Hematopoietic multipotent progenitor cell treated with erythropoietin and hydrocortisone succinate and interleukin-3 and kit ligand, for 17 days (in vitro differentiated cells): ENCODE data around the gene STK35.
"Not testable (repeated sequence)": the region's sequence is repeated elsewhere in the genome, so short reads cannot be mapped to it uniquely, and the experiment has no call there.

Experiments used
- DNase-seq: peaks from one replicate; pipeline ENCODE4 v3.0.0-alpha.2; 2015; ENCODE audit warnings: low spot score

The STK35 gene

DNA sequence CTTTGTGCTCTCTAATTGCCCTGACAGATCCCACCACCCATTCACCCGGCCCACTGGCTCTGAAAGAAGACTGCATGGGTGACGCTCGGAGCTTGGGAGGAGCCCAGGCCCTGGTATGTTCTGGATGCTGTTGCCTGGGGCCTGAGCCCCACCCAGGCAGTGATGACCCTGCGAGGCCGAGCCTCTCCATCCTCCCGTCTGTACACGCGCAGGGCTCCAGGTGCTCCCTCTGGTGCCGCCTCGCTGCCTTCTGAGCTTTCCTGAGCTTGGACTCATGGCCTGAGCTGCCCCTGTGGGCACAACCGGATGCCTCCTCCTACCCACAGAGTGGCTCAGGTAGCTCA is 61.2 kb downstream of the STK35 start:
- DNase-seq, result no peak

DNA sequence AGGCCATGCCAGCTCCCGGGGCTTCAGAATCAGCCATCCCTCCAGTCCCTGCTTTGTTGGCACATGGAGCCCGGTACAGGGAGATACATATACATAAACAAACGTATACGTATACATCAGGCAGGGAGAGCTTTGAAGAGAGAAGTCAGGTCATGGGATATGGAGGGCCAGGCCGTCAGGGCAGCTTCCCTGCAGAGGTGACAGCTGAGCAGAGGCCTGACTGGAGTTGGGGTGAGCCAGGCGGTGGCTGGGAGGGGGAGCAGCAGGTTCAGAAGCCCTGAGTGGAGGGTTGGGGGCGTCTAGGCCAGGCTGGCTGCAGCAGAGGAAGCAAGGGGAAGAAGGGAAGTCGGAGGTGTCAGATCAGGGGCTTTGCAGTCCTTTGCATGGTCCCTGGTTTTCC is 61.7 kb downstream of the STK35 start:
- DNase-seq, result no peak

DNA sequence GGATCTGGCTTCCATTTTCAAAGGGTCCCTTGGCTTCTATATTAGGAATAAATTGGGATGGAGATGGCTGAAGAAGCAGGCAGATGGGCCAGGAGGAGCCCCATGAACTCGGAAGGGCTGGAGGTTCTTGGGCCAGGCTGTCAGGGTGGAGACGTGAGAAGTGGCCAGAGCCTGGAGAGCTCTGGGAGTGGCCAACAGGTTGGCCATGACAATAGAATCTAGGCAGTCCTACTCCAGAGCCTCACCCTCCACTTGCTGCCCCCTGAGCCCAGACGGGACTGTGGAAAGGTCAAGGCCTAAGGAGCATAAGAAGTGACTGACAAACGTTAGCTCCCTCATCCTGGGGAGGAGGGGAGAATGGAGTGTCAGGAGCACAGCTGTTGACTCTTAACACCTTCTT is 62.1 kb downstream of the STK35 start:
- DNase-seq, result no peak

DNA sequence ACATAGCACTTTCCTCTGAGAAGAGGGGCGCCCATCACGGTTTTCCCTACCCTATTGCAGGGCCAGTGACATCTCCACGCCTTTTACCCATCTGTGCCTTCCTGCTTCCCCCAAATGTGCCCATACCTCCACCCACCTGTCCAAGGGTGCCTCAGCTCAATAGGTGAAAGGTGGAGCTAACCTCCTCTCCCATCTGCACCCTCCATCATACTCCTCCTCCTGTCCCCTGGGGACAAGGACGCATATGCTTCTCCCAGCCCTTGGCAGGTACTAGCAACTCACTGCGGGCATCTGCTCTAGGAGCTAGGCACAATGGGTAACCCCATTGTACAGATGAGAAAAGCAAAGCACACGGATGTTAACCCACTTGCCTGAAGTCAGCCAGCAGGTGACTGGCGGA is 62.8 kb downstream of the STK35 start:
- no peak for DNase-seq

DNA sequence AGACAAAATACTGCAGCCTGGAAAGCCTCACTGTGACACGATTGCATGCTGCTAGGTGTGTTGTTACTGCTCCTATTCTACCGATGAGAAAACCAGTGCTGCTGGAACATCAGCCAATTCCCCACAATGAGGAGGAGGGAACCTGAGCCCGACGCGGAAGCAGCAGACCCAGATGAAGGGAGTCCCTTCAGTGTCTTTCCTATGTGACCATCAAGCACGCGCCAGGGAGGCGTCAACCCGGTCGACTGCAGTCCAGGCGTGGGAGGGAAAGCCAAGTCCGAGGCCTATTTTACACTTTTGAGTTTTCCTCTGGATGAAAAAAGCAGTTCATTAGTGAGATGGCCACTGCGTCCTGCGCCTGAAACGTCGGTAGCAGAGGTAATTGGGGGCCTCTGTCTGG is 63.3 kb downstream of the STK35 start:
- no peak for DNase-seq

DNA sequence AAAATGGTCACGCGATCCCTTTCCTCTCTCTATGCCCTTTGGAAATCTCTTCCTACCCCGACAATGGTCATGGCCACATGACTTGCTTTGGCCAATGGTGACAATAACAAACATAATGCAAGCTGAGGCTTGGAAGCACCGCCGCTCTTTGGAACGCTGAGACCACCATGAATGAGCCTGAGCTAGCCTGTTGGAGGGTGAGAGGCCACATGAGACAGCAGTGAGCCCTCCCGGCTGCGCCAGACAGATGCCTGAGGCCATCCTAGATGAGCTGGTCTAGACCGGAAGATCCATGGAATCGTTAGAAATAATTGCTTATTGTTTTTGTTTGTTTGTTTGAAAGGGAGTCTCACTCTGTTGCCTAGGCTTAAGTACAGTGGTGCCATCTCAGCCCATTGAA is 64.2 kb downstream of the STK35 start:
- DNase-seq, result no peak

DNA sequence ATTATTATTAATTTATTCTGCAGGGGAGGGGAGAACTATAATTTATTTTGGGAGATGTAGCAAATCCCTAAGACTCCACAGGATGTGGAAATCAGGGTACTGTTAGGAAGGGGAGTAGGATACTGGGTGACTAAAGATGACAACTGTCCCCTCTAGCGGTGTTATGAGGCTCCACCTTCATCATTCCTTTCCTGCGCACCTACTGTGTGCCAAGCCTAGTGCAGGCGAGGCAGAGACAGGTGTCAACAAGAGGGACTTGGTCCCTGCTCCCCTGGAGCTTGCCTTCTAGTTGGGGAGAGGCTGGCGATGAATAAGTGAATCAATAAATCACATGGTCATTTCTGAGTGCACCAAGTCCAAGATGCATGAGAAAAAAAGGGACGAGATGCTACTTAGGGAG is 65.5 kb downstream of the STK35 start:
- DNase-seq, result no peak

DNA sequence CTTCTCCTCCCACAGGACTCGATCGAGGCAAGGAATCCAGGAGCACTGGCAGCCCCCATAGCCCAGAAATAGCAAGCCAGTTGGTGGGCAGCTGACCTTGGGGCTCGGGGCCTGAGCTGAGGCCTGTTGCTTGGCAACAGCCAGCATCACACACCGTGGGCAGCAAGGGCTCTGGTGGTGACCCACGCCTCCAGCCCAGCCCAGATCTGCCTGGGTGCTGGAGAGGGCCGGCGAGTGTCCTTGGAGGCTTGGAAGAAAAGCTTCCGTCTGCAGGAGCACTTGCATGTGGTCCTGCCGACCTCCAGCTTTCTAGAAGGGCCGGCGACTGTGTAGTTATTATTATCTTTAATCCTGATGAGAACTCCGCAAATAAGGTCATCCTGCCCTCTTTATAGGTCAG is 67.3 kb downstream of the STK35 start:
- no peak for DNase-seq

DNA sequence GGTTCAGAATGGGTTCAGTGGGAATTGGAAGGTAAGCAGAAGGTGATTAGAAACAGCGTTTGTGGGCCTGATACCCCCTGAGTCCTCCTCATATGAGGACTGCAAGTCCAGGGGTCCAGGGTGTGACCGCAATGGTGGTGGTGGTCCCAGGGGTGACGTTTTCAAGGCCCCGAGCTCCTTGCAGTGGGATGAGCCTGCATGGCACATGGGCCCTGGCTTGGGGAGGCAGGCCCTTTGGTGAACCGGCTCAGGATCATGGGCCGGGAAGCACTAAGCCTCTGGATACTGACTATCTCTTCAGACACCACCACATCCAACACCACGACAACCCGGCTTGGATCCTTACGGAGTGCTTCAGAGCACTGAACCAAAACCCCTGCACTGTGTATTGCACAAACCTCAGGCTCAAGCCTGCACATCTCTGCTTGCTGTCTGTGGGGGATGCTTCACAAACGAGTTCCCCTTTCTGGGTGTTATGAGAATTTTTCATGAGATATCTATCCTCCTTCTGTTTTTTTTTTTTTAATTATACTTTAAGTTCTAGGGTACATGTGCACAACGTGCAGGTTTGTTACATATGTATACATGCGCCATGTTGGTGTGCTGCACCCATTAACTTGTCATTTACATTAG is 67.9 kb downstream of the STK35 start:
- DNase-seq, result no peak

DNA sequence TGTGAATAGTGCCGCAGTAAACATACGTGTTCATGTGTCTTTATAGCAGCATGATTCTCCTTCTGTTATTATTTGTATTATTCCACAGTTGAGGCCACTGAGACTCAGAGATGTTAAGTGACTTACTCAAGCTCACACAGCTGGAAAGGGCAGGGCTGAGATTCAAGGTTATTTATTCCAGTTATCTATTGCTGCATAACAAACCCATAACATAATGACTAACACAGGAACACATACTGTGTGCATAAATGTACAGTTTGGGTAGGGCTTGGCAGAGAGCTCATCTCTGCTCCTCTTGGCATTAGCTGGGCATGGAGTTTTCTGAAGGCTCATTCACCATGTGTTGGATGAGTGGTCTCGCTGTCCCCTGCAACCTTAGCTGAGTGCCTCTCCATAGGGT is 68.8 kb downstream of the STK35 start:
- no peak for DNase-seq

DNA sequence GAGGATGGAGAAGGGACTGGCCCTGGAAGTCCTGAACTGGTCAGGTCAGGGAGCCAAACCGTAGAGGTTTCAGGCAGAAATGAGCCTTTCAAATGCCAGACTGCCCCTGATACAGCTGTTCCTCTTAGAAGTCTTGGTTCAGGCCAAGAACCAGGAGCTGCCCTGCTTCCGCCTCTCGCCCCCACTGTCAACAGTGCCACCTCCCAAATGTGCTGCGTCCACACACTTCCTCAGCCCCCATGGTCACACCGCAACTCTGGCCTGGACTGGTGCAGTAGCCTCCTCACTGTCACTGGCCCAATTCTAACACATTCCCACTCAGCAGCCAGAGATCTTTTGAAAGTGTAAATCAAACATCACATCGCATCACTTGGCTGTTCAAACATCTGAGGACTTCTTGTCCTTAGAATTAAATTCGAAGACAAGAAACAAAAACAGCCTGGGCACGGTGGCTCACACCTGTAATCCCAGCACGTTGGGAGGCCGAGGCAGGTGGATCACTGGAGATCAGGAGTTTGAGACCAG is 69.7 kb downstream of the STK35 start:
- no peak for DNase-seq

DNA sequence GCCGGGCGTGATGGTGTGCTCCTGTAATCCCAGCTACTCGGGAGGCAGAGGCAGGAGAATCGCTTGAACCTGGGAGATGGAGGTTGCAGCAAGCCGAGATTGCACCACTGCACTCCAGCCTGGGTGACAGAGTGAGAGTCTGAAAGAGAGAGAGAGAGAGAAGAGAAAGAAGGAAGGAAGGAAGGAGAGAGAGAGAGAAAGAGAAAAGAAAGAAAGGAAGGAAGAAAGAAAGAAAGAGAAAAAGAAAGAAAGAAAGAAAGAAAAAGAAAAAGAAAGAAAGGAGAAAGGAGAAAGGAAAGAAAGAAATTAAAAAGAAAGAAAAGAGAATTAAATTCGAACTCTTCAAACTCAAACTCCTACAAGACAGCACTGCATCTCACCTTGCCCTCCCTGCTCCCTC is 70.2 kb downstream of the STK35 start:
- not testable (repeated sequence) for DNase-seq

DNA sequence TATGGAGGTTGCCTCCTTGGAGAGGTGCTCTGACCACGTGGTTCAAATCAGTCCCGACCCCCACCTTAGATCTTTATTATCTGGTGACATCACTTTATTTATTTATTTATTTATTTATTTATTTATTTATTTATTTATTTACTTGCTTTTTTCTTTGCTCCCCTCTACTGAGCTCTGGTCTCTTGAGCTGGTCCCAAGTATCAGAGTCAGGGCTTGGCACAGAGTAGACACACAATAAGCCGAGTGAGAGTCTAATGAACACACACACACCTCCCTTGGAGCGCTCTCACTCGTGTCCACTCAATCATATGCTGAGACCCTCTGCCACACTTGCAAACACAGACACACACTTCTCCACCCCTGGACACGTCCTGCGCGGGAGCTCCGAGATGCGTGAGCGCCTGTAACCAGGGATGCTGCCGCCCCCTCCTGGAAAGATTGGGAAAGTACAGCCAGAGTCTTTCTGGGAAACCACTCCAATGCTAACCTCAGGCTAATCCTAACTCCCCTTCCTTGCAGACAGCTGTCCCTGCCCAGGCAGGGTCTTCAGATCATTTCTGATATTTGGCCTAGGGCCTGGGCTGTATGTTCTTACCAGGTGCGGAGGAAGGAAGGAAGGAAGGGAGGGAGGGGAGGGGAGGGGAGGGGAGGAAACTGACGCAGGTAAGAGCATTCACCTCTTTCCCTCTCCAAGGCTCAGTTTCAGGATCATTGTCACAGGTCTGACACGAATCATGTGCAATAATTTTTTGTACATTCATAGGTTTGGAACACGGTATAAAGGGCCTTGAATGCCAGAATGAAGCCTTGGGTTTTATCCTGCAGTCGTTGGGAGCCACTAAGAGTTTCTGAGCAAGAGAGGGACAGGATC is 70.9 kb downstream of the STK35 start:
- peak; percentile 71 for DNase-seq

DNA sequence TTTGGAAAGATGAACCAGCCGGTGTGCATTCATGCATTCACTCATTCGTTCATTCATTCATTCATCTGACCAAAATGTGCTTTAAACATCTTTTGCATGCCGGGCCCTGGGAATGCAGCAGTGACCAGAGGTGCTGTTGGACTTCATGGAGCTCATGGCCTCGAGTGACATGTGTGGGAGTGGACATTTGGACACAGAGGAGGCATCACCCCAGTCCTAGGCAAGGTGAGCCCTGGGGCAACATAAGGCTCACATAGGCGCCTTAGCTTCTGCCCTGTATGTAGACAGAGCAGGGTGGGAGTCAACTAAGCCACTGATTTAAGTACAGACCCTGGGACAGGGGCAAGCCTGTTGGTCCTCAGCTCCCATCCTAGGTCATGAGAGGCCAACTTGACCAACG is 71.6 kb downstream of the STK35 start:
- DNase-seq, result no peak

DNA sequence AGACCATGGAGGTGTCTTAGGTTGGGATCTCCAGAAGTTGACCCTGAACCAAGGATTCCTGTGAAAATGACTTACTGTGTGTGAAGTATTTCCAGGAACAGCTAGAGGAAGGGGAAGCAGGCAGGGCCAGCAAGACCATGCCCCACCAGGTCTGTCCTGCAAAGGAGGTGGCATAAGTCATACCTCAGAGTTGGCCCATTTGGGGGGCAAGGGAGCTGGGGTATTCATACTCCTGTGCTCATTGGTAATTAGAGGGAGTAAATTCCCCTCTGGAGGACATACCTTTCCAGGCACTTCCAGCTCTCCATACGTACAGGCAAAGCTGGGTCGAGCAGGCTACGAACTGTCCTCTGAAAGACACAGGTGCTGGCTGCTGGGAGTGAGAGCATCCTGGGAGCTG is 72.4 kb downstream of the STK35 start:
- DNase-seq, result no peak

DNA sequence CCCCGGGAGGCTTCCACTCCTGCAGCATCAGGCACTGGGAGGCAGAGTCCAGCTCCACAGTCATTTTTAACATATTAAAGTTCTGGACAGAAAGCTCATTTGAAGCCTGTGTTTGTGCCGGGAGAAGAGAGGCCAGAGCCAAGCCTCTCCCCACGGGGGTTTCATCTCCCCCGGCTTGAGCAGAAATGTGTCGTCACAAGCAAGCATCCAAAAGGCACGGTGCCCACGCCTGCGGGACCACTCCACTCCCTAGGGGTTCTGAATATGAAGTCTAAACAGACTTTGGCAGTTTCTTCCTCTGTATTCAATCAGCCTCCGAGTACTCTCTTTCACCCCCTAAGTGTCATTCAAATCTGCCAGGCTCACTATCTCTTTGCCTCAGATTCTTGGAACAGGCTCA is 75.3 kb downstream of the STK35 start:
- no peak for DNase-seq

DNA sequence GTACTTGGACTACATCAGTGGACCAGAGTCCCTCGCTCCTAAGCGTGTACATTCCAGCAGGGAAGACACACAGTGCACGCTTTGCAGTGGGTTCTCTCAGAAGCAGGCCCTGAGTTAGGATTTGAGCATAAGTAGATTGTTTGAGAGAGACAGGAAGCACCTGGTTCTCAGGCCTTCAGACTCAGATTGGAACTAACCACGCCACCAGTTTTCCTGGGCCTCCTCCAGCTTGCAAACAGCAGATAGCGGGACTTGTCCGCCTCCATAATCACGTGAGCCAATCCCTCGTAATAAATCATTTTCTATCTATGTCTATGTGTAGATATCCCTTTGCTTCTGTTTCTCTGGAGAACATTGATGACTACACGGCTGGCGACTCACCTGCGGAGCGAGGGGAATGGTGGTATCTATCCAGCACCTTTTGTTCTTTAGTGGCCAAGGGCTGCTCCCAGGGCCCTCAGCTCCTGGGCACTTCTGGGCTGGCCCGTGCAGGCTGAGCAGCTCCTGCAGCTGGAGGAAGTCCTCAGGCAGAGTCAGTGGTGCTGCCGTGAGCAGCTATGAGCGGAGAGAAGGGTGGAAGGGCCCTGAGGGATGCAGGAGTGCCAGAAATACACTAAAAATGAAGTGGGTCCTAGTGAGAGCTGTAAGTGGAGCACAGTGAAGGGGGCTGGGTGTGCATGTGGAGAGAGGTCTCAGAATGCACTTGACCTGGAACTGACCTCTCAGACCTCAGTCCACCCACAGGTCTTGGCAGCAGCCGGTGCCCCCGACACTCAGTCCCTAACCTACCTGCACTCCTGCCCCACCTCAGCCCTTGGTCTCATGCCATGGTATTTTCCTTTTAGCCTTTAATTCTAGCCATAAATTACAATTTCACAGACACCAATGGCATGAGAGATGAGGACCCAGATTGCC is 76.9 kb downstream of the STK35 start:
- DNase-seq, result no peak

DNA sequence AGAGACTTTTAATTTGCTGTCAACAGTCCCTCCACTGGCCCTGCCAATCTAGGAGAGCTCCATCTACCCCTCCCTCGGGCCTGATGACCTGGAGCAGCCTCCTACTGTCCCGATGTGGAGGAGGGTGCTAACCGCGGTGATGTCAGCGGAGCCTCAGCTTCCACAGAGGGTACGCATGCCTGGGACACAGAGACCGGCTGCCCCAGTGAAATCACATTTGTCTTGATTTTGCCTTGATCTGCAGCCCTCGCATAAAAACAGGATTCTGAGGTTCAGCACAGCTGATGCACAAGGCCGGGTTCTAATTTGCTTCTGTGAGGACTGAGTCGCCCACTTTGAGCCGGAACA is 77.6 kb downstream of the STK35 start:
- no peak for DNase-seq

DNA sequence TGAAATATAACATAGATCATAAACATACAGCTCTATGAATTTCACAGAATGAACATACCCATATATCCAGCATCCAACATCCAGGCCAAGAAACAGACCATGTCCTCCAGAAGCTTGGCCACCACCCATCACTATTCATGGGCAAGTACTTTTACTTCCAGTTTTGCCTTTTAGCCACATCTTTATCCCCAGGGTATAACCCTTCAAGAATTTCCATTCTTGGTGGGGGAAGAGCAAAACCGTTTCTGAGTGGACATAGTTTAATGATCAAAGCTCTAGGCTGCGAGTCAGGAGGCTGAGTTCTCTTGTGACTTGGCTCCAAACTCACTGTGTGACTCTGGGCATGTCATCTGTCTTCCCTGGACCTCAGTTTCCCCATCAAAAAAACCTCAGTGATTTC is 78.3 kb downstream of the STK35 start:
- no peak for DNase-seq

DNA sequence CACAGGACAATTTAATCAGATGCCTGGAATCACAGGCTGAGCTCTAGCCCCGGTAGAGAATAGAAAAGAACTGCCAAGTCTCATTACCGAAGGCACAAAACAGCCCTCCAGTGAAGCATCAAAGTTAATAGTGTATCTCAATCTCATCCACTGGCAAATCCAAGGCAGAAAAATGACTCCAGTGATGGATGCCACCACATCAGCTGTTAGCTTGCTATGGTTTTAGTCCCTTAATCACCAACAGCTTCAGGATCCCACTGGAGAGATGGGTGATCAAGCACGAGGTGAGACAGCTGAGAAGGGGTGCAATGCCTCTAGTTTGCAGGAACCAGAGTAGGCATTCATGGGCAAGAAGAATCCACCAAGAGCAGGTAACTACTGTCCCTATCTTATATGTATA is 81.8 kb downstream of the STK35 start:
- no peak for DNase-seq

DNA sequence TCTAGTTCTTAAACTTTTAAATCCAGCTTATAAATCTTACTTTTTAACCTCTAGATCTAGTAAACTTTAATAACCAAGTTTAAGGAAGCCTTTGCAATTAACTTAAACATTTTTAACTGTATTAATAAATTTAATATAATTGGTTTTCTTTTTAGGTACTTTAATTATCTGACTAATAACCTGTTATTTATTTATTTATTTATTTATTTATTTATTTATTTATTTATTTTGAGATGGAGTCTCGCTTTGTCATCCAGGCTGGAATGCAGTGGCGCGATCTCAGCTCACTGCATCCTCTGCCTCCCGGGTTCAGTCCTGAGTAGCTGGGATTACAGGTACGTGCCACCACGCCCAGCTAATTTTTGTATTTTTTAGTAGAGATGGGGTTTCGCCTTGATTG is 83.3 kb downstream of the STK35 start:
- DNase-seq, result not testable (repeated sequence)

DNA sequence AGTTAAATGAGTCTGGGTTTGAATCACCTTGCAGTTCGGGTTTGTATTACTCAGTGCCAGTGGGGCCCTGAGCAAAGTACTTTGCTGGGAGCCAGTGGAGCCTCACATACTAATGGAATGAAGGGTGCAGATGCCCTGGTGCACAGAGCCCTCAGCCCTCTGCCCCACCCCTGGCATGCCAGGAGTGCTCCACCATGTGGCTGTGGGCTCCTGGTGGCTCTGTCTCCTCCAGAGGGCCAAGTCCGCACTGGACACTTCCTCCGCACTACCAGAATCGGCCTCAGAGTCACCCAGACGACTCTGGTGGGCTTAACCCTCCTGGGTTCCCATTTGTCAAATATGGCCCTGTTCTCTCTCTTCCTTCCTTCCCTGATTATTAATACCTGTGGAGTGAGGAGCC is 94.0 kb downstream of the STK35 start:
- DNase-seq, result no peak

DNA sequence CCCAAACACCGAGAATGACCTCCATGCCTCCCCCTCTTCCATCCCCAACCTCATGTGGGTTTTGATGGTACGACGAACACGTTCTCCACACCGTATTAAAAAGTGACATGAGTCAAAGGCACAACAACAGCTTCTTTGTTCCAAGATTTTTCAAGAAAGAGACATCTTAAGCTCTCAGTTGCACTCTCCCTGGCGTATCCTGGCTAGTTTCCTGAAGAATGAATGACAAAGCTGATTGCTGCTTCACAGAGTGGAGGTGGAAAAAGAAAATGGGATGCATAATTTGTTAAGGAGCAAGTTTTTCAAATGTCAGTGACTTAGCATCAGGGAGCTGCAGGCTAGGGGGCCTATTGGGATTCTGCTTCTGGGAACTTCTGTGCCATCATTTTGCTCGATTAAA is 95.5 kb downstream of the STK35 start:
- DNase-seq, result no peak
